ENCODE results near the gene EYS.

EYS gene

GRCh38 chr6:65650086-65650485 lies 56.9 kb downstream of the EYS start:
- no peak for TF ChIP-seq CTCF (IDR thresholded peaks at IDR 0.05)

- no peak for TF ChIP-seq CTCF (IDR thresholded peaks at IDR 0.05)
Measured at GRCh38 chr6:65649392-65649791, 57.6 kb downstream of the EYS start.

DNA sequence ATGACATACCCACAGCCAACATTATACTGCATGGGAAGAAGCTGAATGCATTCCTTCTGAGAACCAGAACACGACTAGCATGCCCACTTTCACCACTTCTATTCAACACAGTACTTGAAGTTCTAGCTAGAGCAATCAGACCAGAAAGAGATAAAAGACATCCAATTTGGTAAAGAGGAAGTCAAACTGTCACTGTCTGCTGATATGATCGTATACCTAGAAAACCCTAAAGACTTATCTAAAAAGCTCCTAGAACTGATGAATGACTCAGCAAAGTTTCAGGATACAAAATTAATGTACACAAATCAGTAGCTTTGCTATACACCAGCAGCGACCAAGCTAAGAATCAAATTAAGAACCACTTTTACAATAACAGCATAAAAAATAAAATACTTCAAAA lies 60.5 kb downstream of the EYS start:
- no peak for TF ChIP-seq CTCF (IDR thresholded peaks at IDR 0.05)

GRCh38 chr6:65642776-65643175 lies 64.2 kb downstream of the EYS start:
- no peak for TF ChIP-seq CTCF (IDR thresholded peaks at IDR 0.05)

GRCh38 chr6:65638047-65638831 lies 68.8 kb downstream of the EYS start:
- no peak for TF ChIP-seq CTCF (IDR thresholded peaks at IDR 0.05)

DNA sequence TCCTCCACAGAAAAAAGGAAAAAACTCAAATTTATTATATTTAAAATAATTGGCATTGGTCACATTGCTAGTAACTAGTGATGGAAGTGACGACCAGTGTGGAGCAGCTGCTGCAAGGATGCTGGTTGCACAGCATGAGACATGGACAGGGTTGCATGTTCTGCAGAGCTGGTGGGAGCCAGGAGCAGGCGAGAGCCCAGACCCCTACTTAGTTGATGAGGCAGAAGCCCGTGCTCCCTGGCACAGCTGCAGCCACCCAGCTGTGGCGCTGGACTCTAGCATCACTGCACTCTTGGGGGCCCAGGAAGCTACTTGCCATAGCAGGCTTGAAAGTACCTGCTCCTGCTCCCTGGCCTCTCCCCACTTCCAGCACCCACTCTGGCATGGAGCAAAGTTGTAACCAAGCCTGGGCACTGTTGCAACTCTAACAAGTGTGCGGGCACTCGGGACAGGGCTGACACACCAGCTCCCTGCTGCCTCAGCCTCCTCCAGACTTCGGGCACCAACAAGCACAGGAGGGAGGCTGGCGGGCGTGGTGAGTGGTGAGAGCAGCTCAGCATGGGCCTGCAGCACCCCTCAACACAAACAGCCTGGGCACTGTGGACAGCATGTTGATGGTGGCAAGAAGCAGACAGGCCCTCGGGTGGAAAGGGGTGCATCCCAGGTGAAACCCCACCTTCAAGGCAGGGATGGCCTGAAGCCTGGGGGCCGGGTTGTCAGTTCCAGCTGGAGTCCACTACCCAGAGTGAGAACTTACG lies 69.6 kb downstream of the EYS start:
- TF ChIP-seq CTCF (IDR thresholded peaks at IDR 0.05) = no peak

DNA sequence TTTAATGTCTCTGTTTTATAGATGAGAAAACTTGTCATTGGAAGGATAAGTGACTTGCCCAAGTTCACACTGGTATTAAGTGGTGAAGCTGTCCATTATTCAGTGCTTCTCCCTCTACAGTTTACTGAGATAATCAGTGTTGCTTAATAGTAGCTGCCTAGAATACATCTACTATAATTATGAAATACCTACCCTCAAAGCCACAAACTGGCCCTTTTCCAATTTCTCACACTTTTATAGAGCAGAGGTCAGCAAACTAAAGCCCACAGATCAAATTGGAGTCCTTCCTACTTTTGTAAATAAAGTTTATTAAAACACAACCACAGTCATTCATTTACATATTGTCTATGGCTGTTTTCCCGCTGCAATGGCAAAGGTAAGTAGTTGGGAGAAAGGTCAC lies 73.5 kb downstream of the EYS start:
- TF ChIP-seq CTCF (IDR thresholded peaks at IDR 0.05) = no peak

Measured in LNCAP (cell line).